ENCODE data around the gene LUC7L3. TPM values are rescaled to one million over a fixed set of nuclear protein-coding genes. Genes with fewer than 3 reads are reported as not detected.

LUC7L3 gene
- total and polyA plus RNA-seq, 2 of the 13 experiments (the other 11 are each of a cell fraction or from before 2014, with no cell fraction given) = 108 to 120 TPM

DNA sequence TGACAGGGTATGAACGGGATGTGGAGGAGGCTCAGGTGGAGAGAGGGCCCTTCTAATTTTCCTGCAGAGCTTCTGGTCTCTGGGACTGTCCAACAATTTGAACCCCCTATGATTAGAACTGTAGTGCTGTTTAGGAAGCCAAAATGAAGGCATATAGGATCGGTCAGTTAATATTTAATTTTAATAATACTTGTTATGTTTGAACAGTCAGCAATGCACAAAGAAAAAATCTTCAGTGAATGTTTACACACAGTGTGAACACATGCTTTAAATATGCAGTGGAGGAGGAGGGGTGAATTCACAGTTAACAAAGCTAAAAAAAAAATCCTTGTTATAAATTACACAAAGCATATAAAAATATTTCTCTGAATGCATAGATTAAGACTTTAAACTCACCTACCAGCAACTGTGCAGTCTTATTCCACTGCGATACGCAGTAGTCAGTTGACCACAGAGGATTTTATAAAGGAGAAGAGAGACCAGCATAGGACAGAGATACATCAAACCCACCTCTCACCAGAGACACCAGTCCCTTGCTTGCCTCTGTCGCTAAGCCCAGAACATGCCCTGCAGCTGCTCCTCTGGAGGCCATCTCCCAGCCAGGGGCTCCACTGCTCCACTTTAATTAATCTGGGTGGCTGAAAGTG lies 26.2 kb upstream of the LUC7L3 start (continued):
- no peak for TF ChIP-seq NONO (IDR thresholded peaks at IDR 0.05)
- TF ChIP-seq NONO (CRISPR knock-in tag; conservative IDR thresholded peaks at IDR 0.05) = no peak
- peak; percentile 50; the same call in 1 of the 2 replicates for TF ChIP-seq RAD21 (CRISPR knock-in tag; IDR thresholded peaks at IDR 0.05)
- TF ChIP-seq ZNF563 (CRISPR knock-in tag; IDR thresholded peaks at IDR 0.05) = no peak
- TF ChIP-seq MYNN (CRISPR knock-in tag; IDR thresholded peaks at IDR 0.05; ENCODE audit: low read depth) = no peak
- TF ChIP-seq RARG (CRISPR knock-in tag; IDR thresholded peaks at IDR 0.05; ENCODE audit: low read depth) = no peak
- TF ChIP-seq ZNF333 (CRISPR knock-in tag; IDR thresholded peaks at IDR 0.05; ENCODE audit: borderline replicate concordance) = no peak
- peak; percentile 66; the same call in 1 of the 2 replicates for TF ChIP-seq CHD4 (IDR thresholded peaks at IDR 0.05; ENCODE audit: borderline replicate concordance, low read length)
- peak; percentile 71 for TF ChIP-seq RXRB (CRISPR knock-in tag; IDR thresholded peaks at IDR 0.05; ENCODE audit: borderline replicate concordance)
- 0 out of 2 replicates have a peak, but pooled peaks have one; percentile 38 for TF ChIP-seq ZKSCAN8 (CRISPR knock-in tag; IDR thresholded peaks at IDR 0.05; ENCODE audit: borderline replicate concordance)
- peak; percentile 7; the same call in 1 of the 2 replicates for TF ChIP-seq HNF4A (CRISPR knock-in tag; IDR thresholded peaks at IDR 0.05)
- TF ChIP-seq POLR2AphosphoS5 (IDR thresholded peaks at IDR 0.05; ENCODE audit: low read depth, low read length) = 0 out of 2 replicates have a peak, but pooled peaks have one; percentile 5
- TF ChIP-seq, protein P1, sequence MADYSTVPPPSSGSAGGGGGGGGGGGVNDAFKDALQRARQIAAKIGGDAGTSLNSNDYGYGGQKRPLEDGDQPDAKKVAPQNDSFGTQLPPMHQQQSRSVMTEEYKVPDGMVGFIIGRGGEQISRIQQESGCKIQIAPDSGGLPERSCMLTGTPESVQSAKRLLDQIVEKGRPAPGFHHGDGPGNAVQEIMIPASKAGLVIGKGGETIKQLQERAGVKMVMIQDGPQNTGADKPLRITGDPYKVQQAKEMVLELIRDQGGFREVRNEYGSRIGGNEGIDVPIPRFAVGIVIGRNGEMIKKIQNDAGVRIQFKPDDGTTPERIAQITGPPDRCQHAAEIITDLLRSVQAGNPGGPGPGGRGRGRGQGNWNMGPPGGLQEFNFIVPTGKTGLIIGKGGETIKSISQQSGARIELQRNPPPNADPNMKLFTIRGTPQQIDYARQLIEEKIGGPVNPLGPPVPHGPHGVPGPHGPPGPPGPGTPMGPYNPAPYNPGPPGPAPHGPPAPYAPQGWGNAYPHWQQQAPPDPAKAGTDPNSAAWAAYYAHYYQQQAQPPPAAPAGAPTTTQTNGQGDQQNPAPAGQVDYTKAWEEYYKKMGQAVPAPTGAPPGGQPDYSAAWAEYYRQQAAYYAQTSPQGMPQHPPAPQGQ (CRISPR knock-in tag; IDR thresholded peaks at IDR 0.05; ENCODE audit: borderline replicate concordance) = no peak
- TF ChIP-seq THAP11 (CRISPR knock-in tag; IDR thresholded peaks at IDR 0.05) = peak; percentile 24; the same call in 1 of the 2 replicates
- TF ChIP-seq, protein P2, sequence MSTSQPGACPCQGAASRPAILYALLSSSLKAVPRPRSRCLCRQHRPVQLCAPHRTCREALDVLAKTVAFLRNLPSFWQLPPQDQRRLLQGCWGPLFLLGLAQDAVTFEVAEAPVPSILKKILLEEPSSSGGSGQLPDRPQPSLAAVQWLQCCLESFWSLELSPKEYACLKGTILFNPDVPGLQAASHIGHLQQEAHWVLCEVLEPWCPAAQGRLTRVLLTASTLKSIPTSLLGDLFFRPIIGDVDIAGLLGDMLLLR (CRISPR knock-in tag; IDR thresholded peaks at IDR 0.05) = no peak
- TF ChIP-seq FLYWCH1 (CRISPR knock-in tag; IDR thresholded peaks at IDR 0.05) = no peak
- no peak for TF ChIP-seq ZNF34 (CRISPR knock-in tag; IDR thresholded peaks at IDR 0.05; ENCODE audit: borderline replicate concordance)
- TF ChIP-seq ZNF652 (CRISPR knock-in tag; IDR thresholded peaks at IDR 0.05; ENCODE audit: borderline replicate concordance, low read depth) = 0 out of 2 replicates have a peak, but pooled peaks have one; percentile 35
- peak in 1 of 2 experiments; percentile 13; a peak in 1 of 4 replicates for TF ChIP-seq MAFK (conservative IDR thresholded peaks at IDR 0.05 in 1 of 2, IDR thresholded peaks at IDR 0.05 in 1 of 2; ENCODE audit: low read length in 2 of 2)
- no peak for TF ChIP-seq SP2 (CRISPR knock-in tag; IDR thresholded peaks at IDR 0.05)
- TF ChIP-seq MTF2 (CRISPR knock-in tag; IDR thresholded peaks at IDR 0.05; ENCODE audit: borderline replicate concordance) = no peak
- TF ChIP-seq, protein P3, sequence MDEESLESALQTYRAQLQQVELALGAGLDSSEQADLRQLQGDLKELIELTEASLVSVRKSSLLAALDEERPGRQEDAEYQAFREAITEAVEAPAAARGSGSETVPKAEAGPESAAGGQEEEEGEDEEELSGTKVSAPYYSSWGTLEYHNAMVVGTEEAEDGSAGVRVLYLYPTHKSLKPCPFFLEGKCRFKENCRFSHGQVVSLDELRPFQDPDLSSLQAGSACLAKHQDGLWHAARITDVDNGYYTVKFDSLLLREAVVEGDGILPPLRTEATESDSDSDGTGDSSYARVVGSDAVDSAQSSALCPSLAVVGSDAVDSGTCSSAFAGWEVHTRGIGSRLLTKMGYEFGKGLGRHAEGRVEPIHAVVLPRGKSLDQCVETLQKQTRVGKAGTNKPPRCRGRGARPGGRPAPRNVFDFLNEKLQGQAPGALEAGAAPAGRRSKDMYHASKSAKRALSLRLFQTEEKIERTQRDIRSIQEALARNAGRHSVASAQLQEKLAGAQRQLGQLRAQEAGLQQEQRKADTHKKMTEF (CRISPR knock-in tag; IDR thresholded peaks at IDR 0.05) = peak; percentile 74
- TF ChIP-seq, protein P4, sequence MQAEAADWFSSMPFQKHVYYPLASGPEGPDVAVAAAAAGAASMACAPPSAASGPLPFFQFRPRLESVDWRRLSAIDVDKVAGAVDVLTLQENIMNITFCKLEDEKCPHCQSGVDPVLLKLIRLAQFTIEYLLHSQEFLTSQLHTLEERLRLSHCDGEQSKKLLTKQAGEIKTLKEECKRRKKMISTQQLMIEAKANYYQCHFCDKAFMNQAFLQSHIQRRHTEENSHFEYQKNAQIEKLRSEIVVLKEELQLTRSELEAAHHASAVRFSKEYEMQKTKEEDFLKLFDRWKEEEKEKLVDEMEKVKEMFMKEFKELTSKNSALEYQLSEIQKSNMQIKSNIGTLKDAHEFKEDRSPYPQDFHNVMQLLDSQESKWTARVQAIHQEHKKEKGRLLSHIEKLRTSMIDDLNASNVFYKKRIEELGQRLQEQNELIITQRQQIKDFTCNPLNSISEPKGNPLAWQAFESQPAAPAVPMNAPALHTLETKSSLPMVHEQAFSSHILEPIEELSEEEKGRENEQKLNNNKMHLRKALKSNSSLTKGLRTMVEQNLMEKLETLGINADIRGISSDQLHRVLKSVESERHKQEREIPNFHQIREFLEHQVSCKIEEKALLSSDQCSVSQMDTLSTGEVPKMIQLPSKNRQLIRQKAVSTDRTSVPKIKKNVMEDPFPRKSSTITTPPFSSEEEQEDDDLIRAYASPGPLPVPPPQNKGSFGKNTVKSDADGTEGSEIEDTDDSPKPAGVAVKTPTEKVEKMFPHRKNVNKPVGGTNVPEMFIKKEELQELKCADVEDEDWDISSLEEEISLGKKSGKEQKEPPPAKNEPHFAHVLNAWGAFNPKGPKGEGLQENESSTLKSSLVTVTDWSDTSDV (CRISPR knock-in tag; IDR thresholded peaks at IDR 0.05) = no peak
- TF ChIP-seq ZZZ3 (CRISPR knock-in tag; IDR thresholded peaks at IDR 0.05; ENCODE audit: borderline replicate concordance) = no peak
- TF ChIP-seq HMG20B (CRISPR knock-in tag; conservative IDR thresholded peaks at IDR 0.05) = 0 out of 2 replicates have a peak, but pooled peaks have one; percentile 37
